HG02678 (cell line): ENCODE data around the gene TMEM94.

Source experiments
- ATAC-seq: cut with Tn5 transposase; IDR thresholded peaks from one replicate; pipeline ENCODE4 v1.9.1; 2021; ENCODE audit warnings: mild to moderate bottlenecking, moderate library complexity; ENCODE audit not compliant: unreplicated experiment

TMEM94 gene

GRCh38 chr17:75494326-75494877 lies 38.0 kb downstream of the TMEM94 start:
- no peak for ATAC-seq

GRCh38 chr17:75496005-75496404 lies 39.6 kb downstream of the TMEM94 start:
- no peak for ATAC-seq

DNA sequence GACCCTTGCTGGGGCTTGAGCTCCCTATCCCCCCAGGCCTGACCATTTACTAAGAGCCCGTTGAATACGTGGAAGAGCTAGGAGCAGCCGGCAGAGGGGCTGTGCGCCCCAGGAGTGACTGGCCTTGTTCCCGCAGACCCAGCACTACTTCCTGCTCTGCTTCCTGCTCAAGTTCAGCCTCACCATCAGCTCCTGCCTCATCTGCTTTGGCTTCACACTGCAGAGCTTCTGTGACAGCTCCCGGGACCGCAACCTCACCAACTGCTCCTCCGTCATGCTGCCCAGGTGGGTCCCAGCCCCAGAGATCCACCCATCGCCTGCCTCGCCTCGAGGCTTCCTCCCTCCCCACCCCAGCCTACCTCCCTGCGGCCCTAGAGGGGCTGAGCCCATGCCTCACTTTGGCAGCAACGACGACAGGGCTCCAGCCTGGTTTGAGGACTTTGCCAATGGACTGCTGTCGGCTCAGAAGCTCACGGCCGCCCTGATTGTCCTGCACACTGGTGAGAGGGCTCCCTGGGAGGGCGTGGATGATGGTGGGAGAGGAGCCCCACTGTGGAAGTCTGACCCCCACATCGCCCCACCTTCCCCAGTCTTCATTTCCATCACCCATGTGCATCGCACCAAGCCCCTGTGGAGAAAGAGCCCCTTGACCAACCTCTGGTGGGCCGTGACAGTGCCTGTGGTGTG lies 41.7 kb downstream of the TMEM94 start:
- no peak for ATAC-seq

GRCh38 chr17:75498726-75499213 lies 42.3 kb downstream of the TMEM94 start:
- no peak for ATAC-seq

- ATAC-seq, result no peak
Observed at GRCh38 chr17:75499313-75500022, 43.0 kb downstream of the TMEM94 start.

GRCh38 chr17:75500419-75501216 lies 44.2 kb downstream of the TMEM94 start:
- ATAC-seq, result no peak

GRCh38 chr17:75501378-75502071 lies 45.1 kb downstream of the TMEM94 start:
- no peak for ATAC-seq

DNA sequence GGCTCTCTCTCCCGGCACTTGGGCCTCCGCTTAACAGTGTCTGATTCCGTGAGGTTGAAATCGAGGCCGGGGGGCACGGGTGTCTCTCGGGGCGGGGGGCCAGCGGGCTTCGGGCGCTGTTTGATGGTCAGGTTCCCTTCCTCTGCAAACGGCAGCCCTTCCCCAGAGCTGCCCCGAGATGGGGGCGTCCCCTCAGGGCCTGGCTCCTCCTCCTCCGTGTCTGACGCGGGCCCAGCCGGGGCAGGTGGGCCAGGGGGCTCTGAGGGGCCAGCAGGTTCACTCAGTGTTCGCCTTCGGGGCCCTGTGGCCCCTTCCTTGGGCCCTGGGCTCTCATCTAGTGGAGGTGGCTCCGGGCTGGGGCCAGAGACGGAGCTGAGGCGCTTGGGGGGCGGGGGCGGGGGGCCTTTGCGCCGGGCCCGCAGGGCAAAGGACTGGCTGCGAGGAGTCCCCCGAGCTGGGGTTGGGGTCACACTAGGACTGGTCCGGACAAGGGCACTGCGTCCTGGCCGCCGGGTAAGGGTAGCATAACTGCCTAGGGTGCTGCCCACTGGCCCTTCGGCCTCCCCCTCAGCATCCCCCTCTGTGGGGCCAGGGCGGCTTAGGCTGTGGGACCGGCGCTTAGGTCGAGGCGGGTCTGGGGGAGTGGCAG lies 45.8 kb downstream of the TMEM94 start:
- ATAC-seq, result no peak

GRCh38 chr17:75502721-75503329 lies 46.4 kb downstream of the TMEM94 start:
- no peak for ATAC-seq

- no peak for ATAC-seq
Observed at GRCh38 chr17:75503337-75503950, 47.0 kb downstream of the TMEM94 start.

DNA sequence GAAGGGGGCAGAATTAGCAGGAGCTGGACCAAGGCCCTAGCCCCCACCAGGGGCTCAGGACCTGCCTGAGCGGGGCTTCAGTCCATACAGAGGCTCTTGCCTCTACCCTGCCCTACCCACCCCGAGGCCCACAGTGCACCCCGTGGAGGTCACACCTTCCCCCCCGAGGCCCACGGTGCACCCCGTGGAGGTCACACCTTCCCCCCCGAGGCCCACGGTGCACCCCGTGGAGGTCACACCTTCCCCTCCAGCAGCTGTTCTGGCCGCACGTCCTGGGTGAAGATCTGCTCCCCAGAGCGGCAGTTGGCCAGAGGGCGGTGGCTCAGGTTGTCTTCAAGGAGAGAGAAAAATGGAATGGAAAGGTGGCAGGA lies 47.5 kb downstream of the TMEM94 start:
- ATAC-seq, result no peak

- no peak for ATAC-seq
Observed at GRCh38 chr17:75504347-75505151, 48.1 kb downstream of the TMEM94 start.

- no peak for ATAC-seq
Observed at GRCh38 chr17:75505152-75505409, 48.6 kb downstream of the TMEM94 start.

DNA sequence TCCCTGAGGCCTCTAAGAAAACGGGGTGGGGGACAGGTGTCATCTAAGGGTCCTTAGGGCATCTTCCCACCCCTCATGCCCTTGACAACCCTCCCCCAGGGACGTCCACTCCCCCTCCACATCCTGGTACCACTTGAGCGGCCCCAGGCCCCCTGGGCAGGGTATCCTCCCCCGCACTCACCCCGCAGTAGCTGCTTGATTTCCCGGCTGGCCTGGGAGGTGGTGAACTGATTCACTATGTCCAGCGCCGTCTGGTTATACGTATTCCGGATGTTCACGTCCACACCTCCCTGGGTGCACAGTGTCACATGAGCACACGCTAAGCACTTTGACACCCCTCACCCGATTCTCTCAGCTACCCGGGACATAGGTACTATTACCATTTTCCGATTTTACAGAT lies 49.2 kb downstream of the TMEM94 start:
- ATAC-seq, result no peak

DNA sequence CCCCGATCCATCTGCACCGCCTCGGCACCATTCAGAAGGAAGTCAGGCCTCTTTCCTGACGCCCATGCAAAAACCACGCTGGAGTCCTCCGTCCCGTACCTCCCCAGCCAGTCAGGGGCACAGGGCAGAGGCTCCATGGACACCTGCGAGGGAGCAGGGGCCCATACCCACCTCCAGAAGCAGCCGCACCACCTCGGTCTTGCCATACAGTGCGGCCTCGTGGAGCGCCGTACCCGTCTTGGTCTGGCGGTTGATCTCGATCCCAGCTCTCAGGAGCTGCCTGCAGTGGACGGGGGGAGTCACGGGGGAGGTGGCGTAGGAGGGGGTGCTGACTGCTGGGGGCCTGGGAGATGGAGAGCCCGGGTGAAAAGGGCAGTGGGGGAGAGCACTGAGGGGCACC lies 49.7 kb downstream of the TMEM94 start:
- no peak for ATAC-seq

DNA sequence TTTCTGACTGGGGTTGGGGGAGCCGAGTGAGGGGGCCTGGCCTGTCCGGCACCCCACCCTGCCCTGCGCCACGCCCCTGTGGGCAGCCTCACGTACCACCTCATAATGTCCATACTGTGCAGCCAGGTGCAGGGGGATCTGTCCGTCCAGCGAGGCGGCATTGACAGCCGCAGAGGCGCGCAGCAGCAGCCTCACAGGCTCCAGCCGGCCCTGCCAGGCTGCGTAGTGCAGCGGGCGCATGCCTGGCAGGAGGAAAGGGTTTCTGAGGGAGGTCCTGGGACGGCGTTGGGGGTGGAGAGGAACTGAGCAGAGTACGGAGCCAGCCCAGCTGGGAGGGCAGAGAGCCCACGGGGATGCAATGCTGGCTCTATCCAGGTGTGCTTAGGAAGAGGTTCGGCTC lies 50.5 kb downstream of the TMEM94 start:
- ATAC-seq, result no peak

- ATAC-seq, result no peak
Observed at GRCh38 chr17:75507733-75508719, 51.6 kb downstream of the TMEM94 start.

DNA sequence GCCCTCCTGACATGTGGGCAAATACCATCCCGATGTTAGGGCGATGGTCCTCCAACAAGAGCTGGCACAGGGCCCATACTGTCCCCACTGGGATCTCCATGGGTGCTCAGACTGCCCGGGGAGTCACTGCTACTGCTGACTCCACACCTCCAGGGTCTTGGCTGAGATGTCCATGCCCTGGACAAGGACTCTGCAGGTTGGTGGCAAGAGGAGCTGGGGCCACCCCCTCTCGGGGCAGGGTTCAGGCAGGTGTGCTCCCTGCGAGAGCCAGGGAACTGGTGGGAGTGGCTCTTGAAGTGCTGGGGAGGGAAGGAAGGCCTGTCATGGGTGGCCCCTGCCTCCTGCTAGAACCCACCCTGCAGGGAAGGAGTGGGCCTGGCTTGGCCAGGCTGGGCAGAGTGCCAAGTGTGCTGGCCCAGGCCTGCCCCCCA lies 52.5 kb downstream of the TMEM94 start:
- ATAC-seq, result no peak
